GM12874 (cell line): ENCODE data around the gene PARP1.
A peak's percentile ranks its signal among the peaks of the same experiment; 100 is the strongest.

Experiments
- TF ChIP-seq, protein P1 (sequence below): IDR thresholded peaks from 2 replicates; pipeline ENCODE4 v1.5.1; 2011; ENCODE audit warnings: low read depth, mild to moderate bottlenecking, control low read depth, low read length, moderate library complexity; ENCODE audit not compliant: insufficient read depth

The PARP1 gene

DNA sequence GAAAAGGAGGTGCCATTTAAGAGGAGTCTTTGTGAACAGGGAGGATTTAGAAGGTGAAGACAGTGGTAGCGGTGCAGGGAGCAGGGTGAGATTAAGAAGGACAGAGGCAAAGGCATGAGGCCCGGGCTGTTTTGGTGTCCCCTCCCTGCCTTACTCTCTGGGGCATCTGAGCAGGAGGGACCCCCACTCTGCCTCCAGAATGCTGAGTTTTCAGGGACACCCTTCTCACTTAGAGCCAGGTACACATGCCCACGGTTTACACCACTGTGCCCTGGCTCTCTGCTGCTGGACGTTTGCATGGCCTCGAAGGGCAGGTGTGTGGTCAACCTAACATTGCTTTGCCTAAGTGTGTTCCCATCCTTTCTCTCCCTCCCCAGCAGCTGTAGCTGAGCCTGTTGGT, 20.5 kb upstream of the PARP1 start:
- TF ChIP-seq, protein P1, sequence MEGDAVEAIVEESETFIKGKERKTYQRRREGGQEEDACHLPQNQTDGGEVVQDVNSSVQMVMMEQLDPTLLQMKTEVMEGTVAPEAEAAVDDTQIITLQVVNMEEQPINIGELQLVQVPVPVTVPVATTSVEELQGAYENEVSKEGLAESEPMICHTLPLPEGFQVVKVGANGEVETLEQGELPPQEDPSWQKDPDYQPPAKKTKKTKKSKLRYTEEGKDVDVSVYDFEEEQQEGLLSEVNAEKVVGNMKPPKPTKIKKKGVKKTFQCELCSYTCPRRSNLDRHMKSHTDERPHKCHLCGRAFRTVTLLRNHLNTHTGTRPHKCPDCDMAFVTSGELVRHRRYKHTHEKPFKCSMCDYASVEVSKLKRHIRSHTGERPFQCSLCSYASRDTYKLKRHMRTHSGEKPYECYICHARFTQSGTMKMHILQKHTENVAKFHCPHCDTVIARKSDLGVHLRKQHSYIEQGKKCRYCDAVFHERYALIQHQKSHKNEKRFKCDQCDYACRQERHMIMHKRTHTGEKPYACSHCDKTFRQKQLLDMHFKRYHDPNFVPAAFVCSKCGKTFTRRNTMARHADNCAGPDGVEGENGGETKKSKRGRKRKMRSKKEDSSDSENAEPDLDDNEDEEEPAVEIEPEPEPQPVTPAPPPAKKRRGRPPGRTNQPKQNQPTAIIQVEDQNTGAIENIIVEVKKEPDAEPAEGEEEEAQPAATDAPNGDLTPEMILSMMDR = no peak

DNA sequence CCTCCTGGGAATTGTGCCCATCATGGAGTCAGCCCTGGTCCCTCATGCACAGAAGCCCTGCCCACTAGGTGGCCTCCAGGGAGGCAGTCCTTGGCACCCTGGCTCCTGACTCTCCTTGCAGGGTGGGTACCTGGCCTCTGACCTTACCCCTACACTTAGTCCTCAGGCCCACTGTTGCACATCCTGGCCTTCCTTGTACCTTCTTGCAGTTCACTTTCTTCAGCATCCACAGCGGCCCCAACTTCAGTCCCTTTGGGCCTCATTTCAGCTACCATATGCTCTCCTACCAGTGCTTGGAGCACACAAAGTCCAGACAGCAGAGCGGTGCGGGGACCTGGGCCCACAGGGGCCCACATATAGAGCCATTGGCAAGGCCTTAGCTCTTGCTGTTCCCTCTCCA, 19.2 kb upstream of the PARP1 start:
- TF ChIP-seq, protein P1 = no peak

DNA sequence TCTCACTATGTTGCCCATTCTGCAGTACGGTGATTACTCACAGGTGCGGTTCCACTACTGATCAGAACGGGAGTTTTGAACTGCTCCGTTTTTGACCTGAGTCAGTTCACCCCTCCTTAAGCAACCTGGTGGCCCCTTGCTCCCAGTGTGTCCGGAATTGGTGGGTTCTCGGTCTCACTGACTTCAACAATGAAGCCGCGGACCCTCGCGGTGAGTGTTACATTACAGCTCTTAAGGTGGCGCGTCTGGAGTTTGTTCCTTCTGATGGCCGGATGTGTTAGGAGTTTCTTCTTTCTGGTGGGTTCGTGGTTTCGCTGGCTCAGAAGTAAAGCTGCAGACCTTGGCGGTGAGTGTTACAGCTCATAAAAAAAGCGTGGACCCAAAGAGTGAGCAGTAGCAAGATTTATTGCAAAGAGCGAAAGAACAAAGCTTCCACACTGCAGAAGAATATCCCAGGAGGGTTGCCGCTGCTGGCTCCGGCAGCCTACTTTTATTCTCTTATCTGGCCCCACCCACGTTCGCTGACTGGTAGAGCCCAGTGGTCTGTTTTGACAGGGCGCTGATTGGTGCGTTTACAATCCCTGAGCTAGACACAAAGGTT, 17.6 kb upstream of the PARP1 start:
- TF ChIP-seq, protein P1 = no peak

DNA sequence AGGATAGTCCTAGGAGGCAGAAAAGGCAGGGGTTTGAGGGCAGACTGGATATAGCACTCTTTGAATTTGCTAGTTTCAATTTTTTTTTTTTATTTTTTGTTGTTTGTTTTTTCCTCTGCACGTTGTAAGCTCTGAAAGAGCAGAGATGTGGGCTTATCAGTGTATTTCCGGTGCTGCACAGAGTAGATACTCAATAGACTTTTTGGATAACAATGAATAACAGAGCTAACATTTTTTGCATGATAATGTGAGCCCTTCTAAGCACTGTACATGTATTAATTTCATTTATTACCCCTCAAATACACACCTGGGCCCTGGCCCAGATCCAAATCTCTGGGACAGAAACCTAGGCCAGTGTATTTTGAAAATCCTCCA, 17.1 kb upstream of the PARP1 start:
- TF ChIP-seq, protein P1 = no peak

DNA sequence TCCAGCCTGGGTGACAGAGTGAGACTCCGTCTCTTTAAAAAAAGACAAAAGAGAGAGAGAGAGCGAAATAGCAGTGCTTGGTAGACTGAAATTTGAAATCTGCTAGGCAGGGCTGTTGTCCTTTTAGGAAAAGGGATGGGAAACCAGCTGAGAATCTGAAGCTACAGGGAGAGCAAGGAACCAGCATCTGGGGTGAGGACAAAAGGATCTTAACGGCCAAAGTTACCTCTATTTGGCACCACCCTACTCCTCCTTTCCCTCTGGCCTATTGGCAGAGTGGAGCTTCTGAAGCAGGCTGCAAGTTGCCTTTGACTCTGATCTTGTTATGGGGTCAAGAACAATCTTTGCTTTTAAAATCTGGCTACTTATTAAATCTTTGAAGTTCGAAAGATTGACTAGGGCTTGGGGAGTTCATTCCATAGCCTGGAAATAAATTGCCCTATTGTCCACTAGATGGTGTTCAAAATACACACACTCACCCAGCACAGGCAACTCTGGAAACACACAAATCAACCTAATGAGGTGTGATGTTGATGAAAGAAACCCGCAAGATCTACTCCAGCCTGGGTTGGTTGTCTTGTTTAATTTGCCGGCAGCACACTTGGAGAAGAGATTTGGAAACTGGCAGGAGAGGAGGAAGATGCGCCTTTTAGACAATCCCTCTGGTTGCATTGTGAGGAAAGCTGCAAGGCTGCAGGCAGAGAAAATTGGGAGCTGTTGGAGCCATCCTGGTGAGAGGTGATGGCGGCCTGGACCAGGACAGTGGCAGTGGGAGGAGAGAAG, 16.5 kb upstream of the PARP1 start:
- TF ChIP-seq, protein P1 = peak; percentile 34; the same call in 1 of the 2 replicates

DNA sequence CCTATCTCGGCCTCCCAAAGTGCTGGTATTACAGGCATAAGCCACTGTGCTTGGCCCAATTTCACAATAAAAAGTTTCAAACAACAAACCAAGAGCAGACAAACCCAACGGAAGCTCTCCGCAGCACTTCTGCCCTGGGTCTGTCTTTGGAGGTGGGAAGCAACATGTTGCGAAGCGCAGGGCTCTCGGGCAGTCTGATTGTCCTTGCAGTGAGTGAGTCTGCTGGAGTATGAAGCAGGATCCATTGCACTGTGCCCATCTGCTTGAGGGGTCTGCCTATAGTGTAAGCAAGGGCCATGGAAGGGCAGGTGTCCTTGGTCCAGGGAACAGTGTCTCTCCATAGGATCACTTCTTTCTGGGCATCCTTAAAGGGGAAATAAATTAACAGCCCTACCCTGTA, 14.6 kb upstream of the PARP1 start:
- TF ChIP-seq, protein P1 = no peak

DNA sequence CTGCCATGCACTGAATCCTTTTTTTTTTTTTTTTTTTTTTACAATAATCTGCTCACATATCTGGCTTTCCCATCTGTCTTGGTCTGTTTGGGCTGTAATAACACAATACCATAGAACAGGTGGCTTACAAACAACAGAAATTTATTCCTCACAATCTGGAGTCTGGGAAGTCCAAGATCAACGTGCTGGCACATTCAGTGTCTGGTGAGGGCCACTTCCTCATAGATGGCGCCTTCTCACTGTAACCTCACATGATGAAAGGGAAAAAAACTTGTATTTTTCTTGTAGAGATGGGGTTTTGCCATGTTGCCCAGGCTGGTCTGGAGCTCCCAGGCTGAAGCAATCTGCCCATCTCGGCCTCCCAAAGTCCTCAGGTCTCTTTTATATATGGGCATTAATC, 13.0 kb upstream of the PARP1 start:
- TF ChIP-seq, protein P1 = no peak
